K562 (cell line): Measurements from ENCODE around the gene FZD8. TPM values are rescaled to one million over a fixed set of nuclear protein-coding genes. Genes with fewer than 3 reads are reported as not detected.

Experiments used
- ATAC-seq: fragments of 200-7000 bp; cut with Tn5 transposase; 3 replicates; pipeline ENCODE4 v1.9.1; 2020; ENCODE audit warnings: moderate library complexity
- BruUV-seq: library from RNA; stranded (reverse); fragments of 400-500 nt; replicated peaks from 2 replicates; lab custom pipeline; 2021; lab: Mats Ljungman, UMichigan
- CTCF ChIA-PET: fragments of 300-600 bp; formaldehyde crosslinking; extraction: SDS; loops from one replicate; lab custom pipeline; 2021; ENCODE audit warnings: low intra/inter-chr PET ratio; lab: Yijun Ruan, JAX
- POLR2A ChIA-PET: fragments of 300-600, 350-650 bp; sonication (Branson Sonifier 250); formaldehyde crosslinking; extraction: SDS; loops from one replicate; lab custom pipeline; 2021; ENCODE audit warnings: antibody characterized with exemption, inconsistent platforms; lab: Yijun Ruan, JAX
- DNase-seq, 4 experiments: peaks; one replicate each; pipeline versions ENCODE4 v3.0.0 to v3.0.0-alpha.2; 2011 to 2018; ENCODE audit warnings: low spot score in 3 of 4, mixed read lengths in 3 of 4; ENCODE audit errors: extremely low read depth in 1 of 4
- FAIRE-seq: peaks from 2 replicates; lab custom pipeline; 2011; peaks lifted over from hg19 to GRCh38; lab: Jason Lieb, UNC
- H2AFZ ChIP-seq: 2 replicates; pipeline ENCODE4 v1.6.0; 2011; ENCODE audit warnings: low read depth, low read length, control low read depth, inconsistent platforms
- H3K27ac ChIP-seq: fragments of 200-600 bp; 3 replicates; pipeline ENCODE4 v1.8.0; 2011; ENCODE audit warnings: low read depth, mild to moderate bottlenecking, control low read depth, inconsistent platforms, low read length, moderate library complexity, mixed read lengths; ENCODE audit errors: extremely low read depth
- H3K27me3 ChIP-seq, 2 experiments: fragments of 300-600 bp in 1 of 2; 2 replicates in 1 of 2; 3 replicates in 1 of 2; pipeline versions ENCODE4 v1.6.0 to v1.8.0; 2011; ENCODE audit warnings: inconsistent platforms in 2 of 2, low read length in 2 of 2, mild to moderate bottlenecking in 1 of 2, mixed read lengths in 1 of 2, moderate library complexity in 1 of 2; ENCODE audit not compliant: control insufficient read depth in 2 of 2, insufficient read depth in 2 of 2
- H3K36me3 ChIP-seq: fragments of 300-600 bp; 3 replicates; pipeline ENCODE4 v1.8.0; 2011; ENCODE audit warnings: mild to moderate bottlenecking, low read length, inconsistent platforms; ENCODE audit not compliant: control insufficient read depth, insufficient read depth
- H3K4me1 ChIP-seq, 2 experiments: fragments of 200-600 bp in 1 of 2; replicated peaks in 1 of 2; 2 replicates in 1 of 2; 3 replicates in 1 of 2; pipeline versions ENCODE4 v1.5.1 to v1.8.0; 2011; ENCODE audit warnings: inconsistent platforms in 2 of 2, low read length in 2 of 2, mild to moderate bottlenecking in 1 of 2, mixed read lengths in 1 of 2, moderate library complexity in 1 of 2; ENCODE audit not compliant: control insufficient read depth in 2 of 2, insufficient read depth in 2 of 2
- H3K4me2 ChIP-seq: 2 replicates; pipeline ENCODE4 v1.6.1; 2011; ENCODE audit warnings: low read length, control low read depth, inconsistent platforms, mixed read lengths; ENCODE audit not compliant: insufficient read depth
- H3K4me3 ChIP-seq: fragments of 200-600 bp; sonication (generic), shearing (Covaris generic); 2 replicates; pipeline ENCODE4 v1.5.1; 2016; ENCODE audit warnings: control low read depth, inconsistent platforms
- H3K79me2 ChIP-seq: fragments of 200-600 bp; 3 replicates; pipeline ENCODE4 v1.8.0; 2011; ENCODE audit warnings: low read length, inconsistent platforms; ENCODE audit not compliant: control insufficient read depth, insufficient read depth
- H3K9ac ChIP-seq, 2 experiments: 2 replicates each; pipeline versions ENCODE4 v1.6.0 to v1.6.1; 2011; ENCODE audit warnings: low read depth in 2 of 2, low read length in 2 of 2, control low read depth in 1 of 2, inconsistent platforms in 1 of 2, mild to moderate bottlenecking in 1 of 2, mixed read lengths in 1 of 2; ENCODE audit not compliant: insufficient read depth in 1 of 2
- H3K9me1 ChIP-seq: one replicate; pipeline ENCODE4 v1.6.0; 2011; ENCODE audit warnings: inconsistent platforms, mild to moderate bottlenecking, low read length, moderate library complexity; ENCODE audit not compliant: control insufficient read depth, insufficient read depth
- H3K9me3 ChIP-seq: replicated peaks from 2 replicates; pipeline ENCODE4 v1.5.1; 2011; ENCODE audit warnings: low read depth, low read length, inconsistent platforms; ENCODE audit not compliant: control insufficient read depth, insufficient read depth
- H4K20me1 ChIP-seq: replicated peaks from 2 replicates; pipeline ENCODE4 v1.6.1; 2011; ENCODE audit warnings: low read length, inconsistent platforms, mixed read lengths; ENCODE audit not compliant: control insufficient read depth, insufficient read depth
- ARID1B ChIP-seq: fragments of 450-650 bp; IDR thresholded peaks from 2 replicates; pipeline ENCODE4 v1.6.1; 2016; ENCODE audit warnings: antibody characterized with exemption, mild to moderate bottlenecking, inconsistent platforms
- CTCF ChIP-seq, 3 experiments: IDR thresholded peaks in 2 of 3; conservative IDR thresholded peaks in 1 of 3; 2 replicates each; pipeline ENCODE4 v1.5.1; 2011 to 2012; ENCODE audit warnings: low read length in 3 of 3, mild to moderate bottlenecking in 3 of 3, control low read depth in 2 of 3, improper control_type of control experiment in 1 of 3, inconsistent platforms in 1 of 3, low read depth in 1 of 3, mixed read lengths in 1 of 3, moderate library complexity in 1 of 3; ENCODE audit not compliant: insufficient read depth in 2 of 3
- CXXC5 ChIP-seq: fragments of 250-450 bp; sonication (Bioruptor Pico); IDR thresholded peaks from 2 replicates; pipeline ENCODE4 v1.8.0; 2022; ENCODE audit warnings: inconsistent platforms, mild to moderate bottlenecking, moderate library complexity
- ZNF316 ChIP-seq: fragments of 450-650 bp; IDR thresholded peaks from 2 replicates; pipeline ENCODE4 v1.6.1; 2016
- ZNF444 ChIP-seq: fragments of 250-450 bp; sonication (Bioruptor Pico); IDR thresholded peaks from 2 replicates; pipeline ENCODE4 v1.4.0; 2020; ENCODE audit warnings: mild to moderate bottlenecking, moderate library complexity
- ZNF445 ChIP-seq: fragments of 250-450 bp; sonication (Bioruptor Pico); IDR thresholded peaks from 2 replicates; pipeline ENCODE4 v1.4.0; 2020; ENCODE audit warnings: low read depth, mild to moderate bottlenecking, moderate library complexity
- WGBS: fragments of 100-300 bp; shearing (Covaris generic); methylation state at CpG from one replicate; pipeline ENCODE4 v1.1.6; 2016; ENCODE audit warnings: low coverage, mixed read lengths; ENCODE audit not compliant: insufficient coverage; ENCODE audit errors: missing lambda C conversion rate; 5-methylcytosine and 5-hydroxymethylcytosine counted together
- in situ Hi-C: fragments of 300-500 bp; cut with MboI; formaldehyde crosslinking; loops from 4 replicates; pipeline ENCODE4 v1.15.0; 2018; ENCODE audit warnings: inconsistent platforms, mixed read lengths
- intact Hi-C: fragments of 100-400 bp; cut with micrococcal nuclease; formaldehyde crosslinking; loops from 2 replicates; pipeline ENCODE4 v1.14.2; 2022
- polyA plus RNA-seq, 8 experiments: library from polyadenylated mRNA; depleted of rRNA in 4 of 8; stranded (reverse) in 5 of 8; unstranded in 3 of 8; fragments of >200 nt; fragmentation: Nextera tagmentation in 2 of 8; fragmentation: Illumina TruSeq in 1 of 8; extraction: Ambion mirVana in 2 of 8; extraction: Trizol in 1 of 8; gene quantifications; 2 replicates each; pipeline versions ENCODE4 v1.2.1 to v1.2.3, GENCODE V29; 2011 to 2014; ENCODE audit warnings: inconsistent platforms in 1 of 8, missing spikeins in 1 of 8
- total RNA-seq, 7 experiments: library from RNA; depleted of rRNA in 6 of 7; stranded (reverse); fragments of >200 nt in 6 of 7; fragmentation: Illumina TruSeq in 2 of 7; extraction: Trizol in 2 of 7; gene quantifications; 2 replicates each; pipeline versions ENCODE4 v1.2.1 to v1.2.3, GENCODE V29; 2011 to 2021; ENCODE audit warnings: low replicate concordance in 1 of 7

The FZD8 gene
- total and polyA plus RNA-seq, 9 of the 15 experiments (the other 6 are each of a cell fraction or from before 2014, with no cell fraction given): 0.03 to 1.2 (median 0.16) TPM; not detected in 1

DNA sequence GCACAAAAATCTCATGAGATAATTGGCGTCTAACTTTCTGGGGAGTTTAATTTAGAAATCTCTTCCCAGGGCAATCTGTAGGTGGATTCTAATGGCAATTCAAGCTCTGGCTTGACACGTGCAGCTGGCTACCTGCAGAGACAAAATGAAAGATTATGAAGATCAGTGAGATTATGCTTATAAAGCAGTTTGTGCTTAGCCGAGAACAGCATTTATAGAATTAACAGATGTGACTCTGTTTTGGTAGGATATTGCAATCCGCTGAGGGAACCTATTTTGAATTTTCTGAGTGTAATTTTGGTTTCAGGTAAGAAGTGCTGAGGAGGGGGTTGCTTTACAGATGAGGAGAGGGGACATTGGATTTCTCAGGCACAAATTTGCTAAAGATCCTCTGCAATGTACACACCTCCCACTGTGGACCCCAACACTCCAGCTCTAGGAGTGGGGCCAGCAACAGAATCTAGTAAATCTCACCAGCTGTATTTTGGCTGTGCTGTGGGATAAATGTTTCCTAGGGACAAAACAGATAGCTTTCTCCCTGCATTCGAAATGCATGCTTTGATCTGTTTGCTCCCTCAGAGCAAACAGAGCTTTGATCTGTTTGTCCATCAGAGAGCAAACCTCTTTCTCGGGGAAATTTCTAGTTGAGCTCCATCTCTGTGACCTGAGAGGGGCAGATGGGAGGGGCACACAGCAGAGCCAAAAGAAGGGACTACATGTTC is 29.6 kb downstream of the FZD8 start:
- FAIRE-seq: no peak

DNA sequence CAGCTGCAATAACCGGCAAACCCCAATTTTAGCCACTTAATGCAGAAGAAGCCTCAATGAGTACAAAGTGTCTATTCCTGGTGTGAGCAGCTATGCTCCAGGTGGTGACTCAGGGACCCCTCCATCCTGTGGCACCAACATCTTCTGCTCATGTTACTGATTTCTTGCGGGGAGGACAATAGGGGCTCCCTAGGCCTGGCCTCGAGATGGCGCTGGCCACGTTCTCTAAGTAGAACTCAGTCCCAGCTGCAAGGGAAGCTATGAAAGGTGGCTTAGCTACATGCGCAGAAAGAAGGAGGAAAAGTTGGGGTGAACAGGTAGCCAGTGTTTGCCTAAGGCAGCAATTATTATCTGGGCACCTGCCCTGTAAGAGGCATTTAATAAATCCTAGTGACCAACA is 30.3 kb downstream of the FZD8 start:
- no peaks in the 10 kb centered on the region for H4K20me1 ChIP-seq
- intact Hi-C loops: loop anchor here (10.0 kb wide), 1 partner anchor 377 kb away; no protein-coding TSS in a partner anchor
- H3K4me1 ChIP-seq: peaks cover 0 to 11% of the 10 kb centered on the region in 2 experiments; a peak in 2 of 5 replicates
- H3K36me3 ChIP-seq: no peaks in the 10 kb centered on the region
- FAIRE-seq (no peak), DNase-seq (peak in 2 of 4 experiments; percentile 17 to 23), ATAC-seq (peak; percentile 82)
- no peak overlapping the region for H3K4me3 ChIP-seq
- TF ChIP-seq CXXC5 (CRISPR knock-in tag): no peak
- TF ChIP-seq CTCF (IDR thresholded peaks at IDR 0.05 in 2 of 3, conservative IDR thresholded peaks at IDR 0.05 in 1 of 3; ENCODE audit: insufficient read depth in 2 of 3, low read depth in 1 of 3, low read length in 3 of 3): peak; percentile 30 to 49 (median 38); a peak in 5 of 6 replicates
- TF ChIP-seq ZNF444 (CRISPR knock-in tag): no peak
- 4% methylated on average over 6 of the region's 6 CpGs for WGBS
- no peak overlapping the region for H3K4me2 ChIP-seq
- ChIA-PET POLR2A (interaction anchor here (0.8 to 1.2 kb wide), 2 partner anchors 29 to 319 kb away, joined by 3 to 7 read pairs; no protein-coding TSS in a partner anchor), CTCF (no interaction called here)
- in situ Hi-C loops: no loop called here
- H3K79me2 ChIP-seq: no peaks in the 10 kb centered on the region
- H2AFZ ChIP-seq: no peak overlapping the region
- no TSS peak for BruUV-seq
- H3K9ac ChIP-seq: no peak overlapping the region
- H3K9me3 ChIP-seq: no peaks in the 10 kb centered on the region
- H3K27ac ChIP-seq: no peak overlapping the region
- H3K9me1 ChIP-seq: no peaks in the 10 kb centered on the region
- H3K27me3 ChIP-seq: peaks cover 8 to 29% of the 10 kb centered on the region in 2 experiments; a peak in 4 of 5 replicates

More for the DNA sequence above, 29.6 kb downstream of the FZD8 start:
- POLR2A ChIA-PET: interaction anchor here (0.8 to 1.2 kb wide), 2 partner anchors 30 to 1315 kb away, joined by 3 to 7 read pairs; no protein-coding TSS in a partner anchor
- 1% methylated on average over 6 of the region's 6 CpGs for WGBS
- Histone ChIP-seq H3K9ac (no peak overlapping the region), H3K9me1 (no peaks in the 10 kb centered on the region), H3K79me2 (no peaks in the 10 kb centered on the region), H2AFZ (no peak overlapping the region), H3K36me3 (no peaks in the 10 kb centered on the region), H3K4me3 (no peak overlapping the region), H3K27me3 (peaks cover 1 to 23% of the 10 kb centered on the region in 2 experiments; a peak in 4 of 5 replicates), H3K4me2 (no peak overlapping the region), H3K9me3 (no peaks in the 10 kb centered on the region), H3K27ac (no peak overlapping the region), H3K4me1 (peaks cover 0 to 9% of the 10 kb centered on the region in 2 experiments; a peak in 2 of 5 replicates), H4K20me1 (no peaks in the 10 kb centered on the region)
- ATAC-seq (no peak), DNase-seq (no peak)
- in situ Hi-C loops: no loop called here
- BruUV-seq: no TSS peak
- intact Hi-C loops: loop anchor here (10.0 kb wide), 1 partner anchor 378 kb away; no protein-coding TSS in a partner anchor
- no peak for TF ChIP-seq ARID1B
- peak; percentile 31 for TF ChIP-seq ZNF316
- no peak for TF ChIP-seq ZNF445 (CRISPR knock-in tag)
- CTCF ChIA-PET: no interaction called here
